Caco-2 (cell line): ENCODE data around the gene USP44. TPM values are rescaled to one million over a fixed set of nuclear protein-coding genes. Genes with fewer than 3 reads are reported as not detected.

ENCODE experiments used
- Bru-seq: library from RNA; stranded (reverse); fragments of 400-500 nt; gene quantifications from one replicate; lab custom pipeline; 2021; lab: Mats Ljungman, UMichigan
- BruChase-seq, 2 experiments: library from RNA; stranded (reverse); fragments of 400-500 nt; gene quantifications; one replicate each; lab custom pipeline; 2021; lab: Mats Ljungman, UMichigan
- BruUV-seq: library from RNA; stranded (reverse); fragments of 400-500 nt; replicated peaks from 2 replicates; lab custom pipeline; 2021; lab: Mats Ljungman, UMichigan
- CTCF ChIA-PET: fragments of 300-600 bp; sonication (Branson Sonifier 250); formaldehyde crosslinking; loops from one replicate; lab custom pipeline; 2022; ENCODE audit warnings: antibody characterized with exemption; lab: Charles Lee
- POLR2A ChIA-PET: fragments of 300-600 bp; sonication (Branson Sonifier 250); formaldehyde crosslinking; loops from one replicate; lab custom pipeline; 2022; ENCODE audit warnings: antibody characterized with exemption; lab: Charles Lee
- DNase-seq, 2 experiments: peaks; one replicate each; pipeline versions ENCODE4 v3.0.0 to v3.0.0-alpha.2; 2020 to 2022
- H3K27me3 ChIP-seq: replicated peaks from 2 replicates; pipeline ENCODE4 v1.6.0; 2011; ENCODE audit warnings: low read length; ENCODE audit not compliant: control insufficient read depth, insufficient read depth
- H3K36me3 ChIP-seq: 2 replicates; pipeline ENCODE4 v1.5.1; 2011; ENCODE audit warnings: low read length; ENCODE audit not compliant: control insufficient read depth, insufficient read depth
- H3K4me1 ChIP-seq: fragments of 250-450 bp; sonication (Bioruptor Pico); 2 replicates; pipeline ENCODE4 v1.5.1; 2020; ENCODE audit warnings: mild to moderate bottlenecking
- H3K4me3 ChIP-seq: 2 replicates; pipeline ENCODE4 v1.5.1; 2011; ENCODE audit warnings: low read depth, mild to moderate bottlenecking, control low read depth, low read length
- H3K9me3 ChIP-seq: fragments of 250-450 bp; sonication (Bioruptor Pico); 2 replicates; pipeline ENCODE4 v1.5.1; 2020; ENCODE audit warnings: mild to moderate bottlenecking, moderate library complexity
- H3K27ac Mint-ChIP-seq: one replicate; pipeline ENCODE4 v1.8.0; 2022; ENCODE audit warnings: mixed read lengths; ENCODE audit not compliant: unreplicated experiment
- H3K27me3 Mint-ChIP-seq: one replicate; pipeline ENCODE4 v1.8.0; 2022; ENCODE audit warnings: mixed read lengths; ENCODE audit not compliant: insufficient read depth, unreplicated experiment
- H3K36me3 Mint-ChIP-seq: one replicate; pipeline ENCODE4 v1.8.0; 2022; ENCODE audit warnings: mild to moderate bottlenecking, mixed read lengths; ENCODE audit not compliant: insufficient read depth, unreplicated experiment
- H3K4me1 Mint-ChIP-seq: one replicate; pipeline ENCODE4 v1.8.0; 2022; ENCODE audit warnings: low read depth, mixed read lengths; ENCODE audit not compliant: unreplicated experiment
- H3K4me3 Mint-ChIP-seq: one replicate; pipeline ENCODE4 v1.8.0; 2022; ENCODE audit warnings: mild to moderate bottlenecking, moderate library complexity, mixed read lengths; ENCODE audit not compliant: unreplicated experiment
- H3K9me3 Mint-ChIP-seq: one replicate; pipeline ENCODE4 v1.8.0; 2022; ENCODE audit warnings: mixed read lengths; ENCODE audit not compliant: unreplicated experiment
- intact Hi-C: fragments of 100-400 bp; cut with micrococcal nuclease; formaldehyde crosslinking; loops from one replicate; pipeline ENCODE4 v1.10.0; 2022; ENCODE audit not compliant: unreplicated experiment
- long read RNA-seq: library from polyadenylated mRNA; stranded (forward); transcript quantifications from one replicate; pipeline ENCODE4 v2.0.0, GENCODE V29; 2022
- total RNA-seq: library from RNA; stranded (reverse); gene quantifications from 2 replicates; pipeline ENCODE4 v1.2.3, GENCODE V29; 2022
- TF ChIP-seq, protein P1 (sequence below), 2 experiments: fragments of 200-600 bp in 1 of 2; IDR thresholded peaks; 1 replicate in 1 of 2; 2 replicates in 1 of 2; pipeline versions ENCODE4 v1.5.1 to v1.8.0; 2011 to 2022; ENCODE audit warnings: antibody characterized with exemption in 1 of 2, control low read depth in 1 of 2, inconsistent platforms in 1 of 2, low read depth in 1 of 2, low read length in 1 of 2, mild to moderate bottlenecking in 1 of 2, moderate library complexity in 1 of 2; ENCODE audit not compliant: insufficient read depth in 1 of 2, severe bottlenecking in 1 of 2, unreplicated experiment in 1 of 2

USP44 gene
- 0.14 and 0.19 TPM in 2 replicates for total RNA-seq
- Bru-seq, nascent RNA: percentile 17 among the genes with signal in this experiment
- percentile 25 among the genes with signal in this experiment for BruChase-seq, experiment 1, labeled RNA remaining after a 2-hour chase
- percentile 18 among the genes with signal in this experiment for BruChase-seq, experiment 2, labeled RNA remaining after a 6-hour chase
- long read RNA-seq, partial matches to known transcripts: 0 of 1 reads
- long read RNA-seq, other reads (novel, unspliced or antisense): 1 of 1 reads

DNA sequence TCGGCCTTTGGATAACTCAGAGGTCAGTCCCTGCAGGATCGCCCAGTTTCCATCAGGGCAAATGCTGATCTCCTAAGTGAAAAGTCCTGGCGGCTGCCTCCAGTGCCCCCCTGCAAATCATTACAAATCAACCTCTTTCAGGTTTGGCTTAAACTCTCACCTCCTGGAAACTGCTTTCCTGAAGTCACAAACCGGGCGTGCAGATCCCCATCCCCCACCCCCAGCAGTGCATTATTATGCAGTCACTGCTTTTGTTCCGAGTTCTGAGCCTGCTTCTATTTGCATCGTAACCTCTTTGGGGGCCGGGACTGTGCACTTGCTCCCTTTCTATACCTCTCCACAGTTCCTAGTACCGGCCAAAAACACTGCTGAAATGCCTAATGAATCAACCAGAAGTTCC, at the start of gene USP44:
Gene USP44, minus strand, starts transcription at position 172 of the 400 bp plus-strand sequence. CDS start 17,220 bp downstream, outside the sequence.
- no peak for DNase-seq
- Mint-ChIP-seq H3K27ac (no peak within 1 kb of the TSS), H3K36me3 (no peaks in the 10 kb centered on the region), H3K27me3 (no peaks in the 10 kb centered on the region), H3K4me1 (peaks cover 14% of the 10 kb centered on the region), H3K4me3 (no peak within 1 kb of the TSS), H3K9me3 (no peaks in the 10 kb centered on the region)
- Histone ChIP-seq H3K4me1 (peaks cover 7% of the 10 kb centered on the region), H3K9me3 (peaks cover 8% of the 10 kb centered on the region; the same call in 1 of the 2 replicates), H3K4me3 (no peak within 1 kb of the TSS), H3K36me3 (no peaks in the 10 kb centered on the region), H3K27me3 (no peaks in the 10 kb centered on the region)
- intact Hi-C loops: no loop called here
- TF ChIP-seq, protein P1, sequence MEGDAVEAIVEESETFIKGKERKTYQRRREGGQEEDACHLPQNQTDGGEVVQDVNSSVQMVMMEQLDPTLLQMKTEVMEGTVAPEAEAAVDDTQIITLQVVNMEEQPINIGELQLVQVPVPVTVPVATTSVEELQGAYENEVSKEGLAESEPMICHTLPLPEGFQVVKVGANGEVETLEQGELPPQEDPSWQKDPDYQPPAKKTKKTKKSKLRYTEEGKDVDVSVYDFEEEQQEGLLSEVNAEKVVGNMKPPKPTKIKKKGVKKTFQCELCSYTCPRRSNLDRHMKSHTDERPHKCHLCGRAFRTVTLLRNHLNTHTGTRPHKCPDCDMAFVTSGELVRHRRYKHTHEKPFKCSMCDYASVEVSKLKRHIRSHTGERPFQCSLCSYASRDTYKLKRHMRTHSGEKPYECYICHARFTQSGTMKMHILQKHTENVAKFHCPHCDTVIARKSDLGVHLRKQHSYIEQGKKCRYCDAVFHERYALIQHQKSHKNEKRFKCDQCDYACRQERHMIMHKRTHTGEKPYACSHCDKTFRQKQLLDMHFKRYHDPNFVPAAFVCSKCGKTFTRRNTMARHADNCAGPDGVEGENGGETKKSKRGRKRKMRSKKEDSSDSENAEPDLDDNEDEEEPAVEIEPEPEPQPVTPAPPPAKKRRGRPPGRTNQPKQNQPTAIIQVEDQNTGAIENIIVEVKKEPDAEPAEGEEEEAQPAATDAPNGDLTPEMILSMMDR (IDR thresholded peaks at IDR 0.05; ENCODE audit: insufficient read depth in 1 of 2, low read depth in 1 of 2, low read length in 1 of 2, severe bottlenecking in 1 of 2, unreplicated experiment in 1 of 2): no peak
- BruUV-seq: no TSS peak
- ChIA-PET CTCF (no interaction called here), POLR2A (no interaction called here)

DNA sequence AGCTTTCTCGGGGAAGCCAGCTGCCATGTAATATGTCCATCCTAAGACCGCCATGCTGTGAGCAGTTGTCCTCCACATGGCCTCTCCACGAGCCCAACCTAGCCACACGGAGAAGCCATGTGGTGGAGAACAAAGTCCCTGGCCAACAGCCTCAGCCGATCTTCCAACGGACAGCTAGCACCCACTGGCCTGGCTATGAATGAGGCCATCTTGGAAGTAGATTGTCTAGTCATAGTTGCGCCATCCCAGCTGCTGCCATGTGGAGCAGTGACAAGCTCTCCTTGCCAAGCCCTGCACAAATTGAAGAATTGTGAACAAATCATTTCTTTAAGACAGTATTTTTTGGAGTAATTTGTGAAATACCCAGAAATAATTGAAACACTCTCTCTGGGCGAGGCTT, 49.3 kb upstream of the USP44 start:
- H3K9me3 ChIP-seq: no peaks in the 10 kb centered on the region
- H3K27me3 ChIP-seq: no peaks in the 10 kb centered on the region
- peaks cover 8% of the 10 kb centered on the region for H3K4me1 ChIP-seq
- H3K27ac Mint-ChIP-seq: no peak overlapping the region
- TF ChIP-seq, protein P1 (IDR thresholded peaks at IDR 0.05; ENCODE audit: insufficient read depth in 1 of 2, low read depth in 1 of 2, low read length in 1 of 2, severe bottlenecking in 1 of 2, unreplicated experiment in 1 of 2): no peak
- ChIA-PET POLR2A (no interaction called here), CTCF (no interaction called here)
- H3K9me3 Mint-ChIP-seq: no peaks in the 10 kb centered on the region
- no peaks in the 10 kb centered on the region for H3K27me3 Mint-ChIP-seq
- H3K36me3 ChIP-seq: no peaks in the 10 kb centered on the region
- no peak overlapping the region for H3K4me3 Mint-ChIP-seq
- H3K4me1 Mint-ChIP-seq: peaks cover 7% of the 10 kb centered on the region
- DNase-seq: no peak
- no peak overlapping the region for H3K4me3 ChIP-seq
- no peaks in the 10 kb centered on the region for H3K36me3 Mint-ChIP-seq
- intact Hi-C loops: no loop called here
- no TSS peak for BruUV-seq

DNA sequence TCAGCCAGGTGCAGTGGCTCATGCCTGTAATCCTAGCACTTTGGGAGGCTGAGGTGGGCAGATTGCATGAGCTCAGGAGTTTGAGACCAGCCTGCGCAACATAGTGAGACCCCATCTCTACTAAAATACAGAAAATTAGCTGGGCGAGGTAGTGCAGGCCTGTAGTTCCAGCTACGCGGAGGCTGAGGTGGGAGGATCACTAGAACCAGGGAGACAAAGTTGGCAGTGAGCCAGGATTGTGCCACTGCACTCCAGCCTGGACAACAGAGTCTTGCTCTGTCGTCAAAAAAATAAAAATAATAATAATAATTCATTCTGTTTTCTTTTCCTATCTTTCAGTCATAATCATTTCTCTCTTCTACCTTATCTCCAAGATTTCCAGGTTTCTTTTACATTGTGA, 48.6 kb upstream of the USP44 start:
- Mint-ChIP-seq H3K36me3 (no peaks in the 10 kb centered on the region), H3K27ac (no peak overlapping the region), H3K4me3 (no peak overlapping the region), H3K27me3 (no peaks in the 10 kb centered on the region), H3K9me3 (no peaks in the 10 kb centered on the region), H3K4me1 (peaks cover under 1% of the 10 kb centered on the region)
- no peaks in the 10 kb centered on the region for H3K36me3 ChIP-seq
- TF ChIP-seq, protein P1 (IDR thresholded peaks at IDR 0.05; ENCODE audit: insufficient read depth in 1 of 2, low read depth in 1 of 2, low read length in 1 of 2, severe bottlenecking in 1 of 2, unreplicated experiment in 1 of 2): no peak
- no peak overlapping the region for H3K4me3 ChIP-seq
- CTCF ChIA-PET: no interaction called here
- H3K9me3 ChIP-seq: no peaks in the 10 kb centered on the region
- intact Hi-C loops: no loop called here
- H3K27me3 ChIP-seq: no peaks in the 10 kb centered on the region
- no TSS peak for BruUV-seq
- DNase-seq: no peak
- POLR2A ChIA-PET: no interaction called here
- H3K4me1 ChIP-seq: peaks cover 2% of the 10 kb centered on the region
